ENCODE measurements around the gene CD200.

CD200 gene

GRCh38 chr3:112307557-112307956 lies 25.4 kb upstream of the CD200 start:
- CTCF ChIA-PET = no interaction called here

GRCh38 chr3:112308151-112308911 lies 24.6 kb upstream of the CD200 start:
- TF ChIP-seq TARDBP (IDR thresholded peaks at IDR 0.05) (no peak), SUZ12 (IDR thresholded peaks at IDR 0.05) (no peak), LEF1 (IDR thresholded peaks at IDR 0.05; ENCODE audit: borderline replicate concordance) (no peak), BHLHE40 (IDR thresholded peaks at IDR 0.05; ENCODE audit: borderline replicate concordance) (no peak), FOXK2 (IDR thresholded peaks at IDR 0.05) (no peak), ELF4 (IDR thresholded peaks at IDR 0.05) (no peak), L3MBTL2 (conservative IDR thresholded peaks at IDR 0.05) (no peak), ZNF384 (IDR thresholded peaks at IDR 0.05) (no peak), PKNOX1 (IDR thresholded peaks at IDR 0.05) (no peak), SP1 (IDR thresholded peaks at IDR 0.05) (no peak), FOXM1 (IDR thresholded peaks at IDR 0.05; ENCODE audit: borderline replicate concordance) (no peak), NFRKB (IDR thresholded peaks at IDR 0.05) (no peak), FOXA1 (IDR thresholded peaks at IDR 0.05) (no peak), CTBP1 (IDR thresholded peaks at IDR 0.05; ENCODE audit: borderline replicate concordance) (no peak), HDGF (IDR thresholded peaks at IDR 0.05; ENCODE audit: borderline replicate concordance) (no peak), ARNT (IDR thresholded peaks at IDR 0.05) (no peak)
- no peak for DNase-seq (ENCODE audit: extremely low spot score)
- POLR2A ChIA-PET = no interaction called here
- CTCF ChIA-PET = no interaction called here

More at GRCh38 chr3:112307557-112307956, 25.4 kb upstream of the CD200 start:
- POLR2A ChIA-PET = no interaction called here
- no peak for DNase-seq (ENCODE audit: extremely low spot score)
- no peak for TF ChIP-seq PKNOX1 (IDR thresholded peaks at IDR 0.05)
- no peak for TF ChIP-seq TARDBP (IDR thresholded peaks at IDR 0.05)
- no peak for TF ChIP-seq ELF4 (IDR thresholded peaks at IDR 0.05)
- TF ChIP-seq ZNF384 (IDR thresholded peaks at IDR 0.05) = no peak
- no peak for TF ChIP-seq HDGF (IDR thresholded peaks at IDR 0.05; ENCODE audit: borderline replicate concordance)
- TF ChIP-seq NFRKB (IDR thresholded peaks at IDR 0.05) = no peak
- no peak for TF ChIP-seq L3MBTL2 (conservative IDR thresholded peaks at IDR 0.05)
- TF ChIP-seq SUZ12 (IDR thresholded peaks at IDR 0.05) = no peak
- TF ChIP-seq FOXM1 (IDR thresholded peaks at IDR 0.05; ENCODE audit: borderline replicate concordance) = no peak

GRCh38 chr3:112314649-112315048 lies 18.3 kb upstream of the CD200 start:
- ChIA-PET CTCF (no interaction called here), POLR2A (no interaction called here)
- TF ChIP-seq FOXA1 (IDR thresholded peaks at IDR 0.05) = no peak
- DNase-seq (ENCODE audit: extremely low spot score) = no peak

- CTCF ChIA-PET = no interaction called here
- POLR2A ChIA-PET = no interaction called here
- DNase-seq (ENCODE audit: extremely low spot score) = no peak
- no peak for TF ChIP-seq FOXA1 (IDR thresholded peaks at IDR 0.05)
- TF ChIP-seq PKNOX1 (IDR thresholded peaks at IDR 0.05) = no peak
- no peak for TF ChIP-seq BHLHE40 (IDR thresholded peaks at IDR 0.05; ENCODE audit: borderline replicate concordance)
- TF ChIP-seq L3MBTL2 (conservative IDR thresholded peaks at IDR 0.05) = no peak
- TF ChIP-seq LEF1 (IDR thresholded peaks at IDR 0.05; ENCODE audit: borderline replicate concordance) = no peak
- no peak for TF ChIP-seq ARNT (IDR thresholded peaks at IDR 0.05)
- no peak for TF ChIP-seq FOXK2 (IDR thresholded peaks at IDR 0.05)
- no peak for TF ChIP-seq FOXM1 (IDR thresholded peaks at IDR 0.05; ENCODE audit: borderline replicate concordance)
- no peak for TF ChIP-seq NFRKB (IDR thresholded peaks at IDR 0.05)
- TF ChIP-seq SP1 (IDR thresholded peaks at IDR 0.05) = no peak
- TF ChIP-seq CTBP1 (IDR thresholded peaks at IDR 0.05; ENCODE audit: borderline replicate concordance) = no peak
- no peak for TF ChIP-seq HDGF (IDR thresholded peaks at IDR 0.05; ENCODE audit: borderline replicate concordance)
- no peak for TF ChIP-seq ELF4 (IDR thresholded peaks at IDR 0.05)
- TF ChIP-seq TARDBP (IDR thresholded peaks at IDR 0.05) = no peak
- TF ChIP-seq SUZ12 (IDR thresholded peaks at IDR 0.05) = no peak
- no peak for TF ChIP-seq ZNF384 (IDR thresholded peaks at IDR 0.05)
Measured at GRCh38 chr3:112315791-112316190, 17.2 kb upstream of the CD200 start.

GRCh38 chr3:112319516-112320276 lies 13.3 kb upstream of the CD200 start:
- TF ChIP-seq ARNT (IDR thresholded peaks at IDR 0.05) = no peak
- TF ChIP-seq LEF1 (IDR thresholded peaks at IDR 0.05; ENCODE audit: borderline replicate concordance) = no peak
- TF ChIP-seq NFRKB (IDR thresholded peaks at IDR 0.05) = no peak
- no peak for TF ChIP-seq FOXM1 (IDR thresholded peaks at IDR 0.05; ENCODE audit: borderline replicate concordance)
- TF ChIP-seq BHLHE40 (IDR thresholded peaks at IDR 0.05; ENCODE audit: borderline replicate concordance) = no peak
- TF ChIP-seq ELF4 (IDR thresholded peaks at IDR 0.05) = no peak
- TF ChIP-seq ZNF384 (IDR thresholded peaks at IDR 0.05) = no peak
- TF ChIP-seq L3MBTL2 (conservative IDR thresholded peaks at IDR 0.05) = no peak
- TF ChIP-seq PKNOX1 (IDR thresholded peaks at IDR 0.05) = no peak
- no peak for TF ChIP-seq FOXK2 (IDR thresholded peaks at IDR 0.05)
- TF ChIP-seq TARDBP (IDR thresholded peaks at IDR 0.05) = no peak
- TF ChIP-seq SP1 (IDR thresholded peaks at IDR 0.05) = no peak
- no peak for TF ChIP-seq FOXA1 (IDR thresholded peaks at IDR 0.05)
- no peak for TF ChIP-seq CTBP1 (IDR thresholded peaks at IDR 0.05; ENCODE audit: borderline replicate concordance)
- TF ChIP-seq SUZ12 (IDR thresholded peaks at IDR 0.05) = no peak
- no peak for DNase-seq (ENCODE audit: extremely low spot score)
- POLR2A ChIA-PET = no interaction called here
- CTCF ChIA-PET = interaction anchor here (0.9 to 2.0 kb wide), 2 partner anchors 14 to 208 kb away, joined by 3 to 5 read pairs; no protein-coding TSS in a partner anchor

All from HEK293T (cell line).